Measurements from ENCODE around the gene CRB3. TPM values are rescaled to one million over a fixed set of nuclear protein-coding genes. Genes with fewer than 3 reads are reported as not detected.

Gene CRB3
- total RNA-seq, 1 donor from 2014 or later = 58.9 TPM

GRCh38 chr19:6467384-6467783 is 3.3 kb downstream of the CRB3 start:
- no peak for DNase-seq (ENCODE audit: low read depth)
- TF ChIP-seq CTCF (conservative IDR thresholded peaks at IDR 0.05; ENCODE audit: low read depth, low read length) = no peak
- no peak overlapping the region for H3K4me3 ChIP-seq (ENCODE audit: low read depth, low read length)

GRCh38 chr19:6470173-6470572 is 6.1 kb downstream of the CRB3 start:
- no peak overlapping the region for H3K4me3 ChIP-seq (ENCODE audit: low read depth, low read length)
- no peak for TF ChIP-seq CTCF (conservative IDR thresholded peaks at IDR 0.05; ENCODE audit: low read depth, low read length)
- DNase-seq (ENCODE audit: low read depth) = no peak

GRCh38 chr19:6471076-6471475 is 7.0 kb downstream of the CRB3 start:
- no peak overlapping the region for H3K4me3 ChIP-seq (ENCODE audit: low read depth, low read length)
- no peak for TF ChIP-seq CTCF (conservative IDR thresholded peaks at IDR 0.05; ENCODE audit: low read depth, low read length)
- no peak for DNase-seq (ENCODE audit: low read depth)

GRCh38 chr19:6472713-6473112 is 8.6 kb downstream of the CRB3 start:
- TF ChIP-seq CTCF (conservative IDR thresholded peaks at IDR 0.05; ENCODE audit: low read depth, low read length) = no peak
- DNase-seq (ENCODE audit: low read depth) = no peak
- no peak overlapping the region for H3K4me3 ChIP-seq (ENCODE audit: low read depth, low read length)

GRCh38 chr19:6473647-6474046 is 9.6 kb downstream of the CRB3 start:
- no peak for DNase-seq (ENCODE audit: low read depth)
- TF ChIP-seq CTCF (conservative IDR thresholded peaks at IDR 0.05; ENCODE audit: low read depth, low read length) = no peak
- H3K4me3 ChIP-seq (ENCODE audit: low read depth, low read length) = no peak overlapping the region

- H3K4me3 ChIP-seq (ENCODE audit: low read depth, low read length) = peak overlapping the region; percentile 53
- TF ChIP-seq CTCF (conservative IDR thresholded peaks at IDR 0.05; ENCODE audit: low read depth, low read length) = no peak
- DNase-seq (ENCODE audit: low read depth) = no peak
Observed at GRCh38 chr19:6475321-6476108, 11.4 kb downstream of the CRB3 start.

Data from epithelial cell of proximal tubule (primary cell).